ENCODE data around the gene HEATR5A.
"Not testable (repeated sequence)": the region's sequence is repeated elsewhere in the genome, so short reads cannot be mapped to it uniquely, and the experiment has no call there.

Gene HEATR5A

DNA sequence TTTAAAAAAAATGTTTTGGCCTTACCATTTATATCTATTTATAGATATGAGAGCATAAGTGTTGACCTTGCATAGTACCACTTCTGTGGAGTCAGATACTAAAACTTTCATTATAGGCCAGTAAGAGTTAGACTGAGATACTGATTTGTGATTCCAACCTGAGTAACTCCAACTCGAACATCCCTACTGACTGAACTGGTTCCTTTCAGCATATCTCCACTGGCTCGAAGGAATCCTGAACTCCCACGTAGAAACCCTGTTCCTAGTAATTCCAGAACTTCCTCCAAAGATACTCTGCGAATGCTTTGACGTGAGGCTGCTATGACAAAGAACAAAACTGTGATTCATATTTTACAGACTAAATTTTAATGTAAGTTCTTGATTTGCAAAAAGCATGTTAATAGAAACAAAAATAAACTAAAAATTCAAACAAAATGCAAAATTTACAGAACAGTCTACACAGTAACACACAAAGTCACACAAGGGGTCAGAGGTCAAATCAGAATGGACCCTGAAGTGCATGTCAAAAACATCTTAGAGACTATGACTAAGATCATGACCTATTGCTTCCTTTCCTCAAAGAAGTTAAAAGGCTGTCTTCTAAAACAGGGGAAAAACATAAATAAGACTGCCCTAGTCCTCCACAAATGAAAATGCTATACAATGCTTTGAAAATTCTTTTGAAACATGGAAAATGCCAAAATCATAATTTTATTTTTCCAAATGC is 31.5 kb downstream of the HEATR5A start:
- no peak for DNase-seq

DNA sequence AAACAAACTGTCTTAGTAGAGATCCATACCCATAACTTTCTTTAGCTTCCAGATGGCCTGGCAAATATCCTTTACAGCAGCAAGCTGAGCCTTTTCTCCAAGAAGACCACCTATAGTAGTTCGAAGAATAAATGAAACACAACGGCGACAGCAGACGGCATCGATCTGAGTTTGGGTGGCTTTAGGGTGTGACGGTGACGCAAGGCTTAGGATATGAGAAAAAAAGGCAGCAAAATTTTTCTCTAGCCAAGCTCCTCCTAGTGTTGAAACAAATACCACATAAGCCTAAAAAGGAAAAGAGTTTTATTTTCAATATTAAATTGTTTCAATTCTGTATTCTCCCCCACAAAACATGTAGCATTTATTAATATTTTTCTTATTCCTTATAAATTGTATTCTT is 33.3 kb downstream of the HEATR5A start:
- no peak for DNase-seq

DNA sequence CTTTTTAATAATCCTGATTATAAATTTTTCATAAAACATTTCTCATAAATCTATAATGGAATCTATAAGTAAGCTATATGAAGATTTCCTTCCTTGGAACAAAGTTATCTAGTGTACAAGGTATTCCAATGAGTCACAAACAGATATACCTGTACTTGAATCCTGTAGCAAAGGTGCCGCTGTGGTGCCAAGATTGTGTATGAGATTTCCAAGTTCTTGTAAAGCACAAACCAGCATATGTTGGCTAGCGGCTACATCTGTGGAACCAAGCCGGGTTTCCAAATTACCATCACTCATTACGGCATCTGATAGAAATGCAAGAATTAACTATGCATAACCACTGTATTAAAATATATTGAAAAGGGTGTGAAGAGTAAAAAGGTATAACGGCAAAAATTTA is 34.1 kb downstream of the HEATR5A start:
- no peak for DNase-seq

DNA sequence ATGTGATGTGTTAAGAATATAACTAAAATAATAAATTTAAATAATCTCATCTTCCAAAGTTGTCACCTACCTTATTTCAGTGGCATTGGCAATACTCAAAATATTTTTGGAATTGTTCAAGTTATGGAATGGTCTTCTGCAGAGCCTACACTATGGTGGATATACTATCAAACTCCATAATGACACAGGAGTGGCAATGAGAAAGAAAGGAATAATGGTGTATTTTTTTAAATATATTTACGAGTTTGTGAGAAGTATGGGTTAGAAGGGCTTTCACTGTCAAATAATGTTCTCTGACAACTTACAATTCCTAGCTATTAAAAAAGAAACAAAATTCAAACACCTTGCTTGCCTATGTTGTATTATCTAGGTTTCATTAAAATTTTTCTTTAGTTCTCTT is 38.1 kb downstream of the HEATR5A start:
- no peak for DNase-seq

DNA sequence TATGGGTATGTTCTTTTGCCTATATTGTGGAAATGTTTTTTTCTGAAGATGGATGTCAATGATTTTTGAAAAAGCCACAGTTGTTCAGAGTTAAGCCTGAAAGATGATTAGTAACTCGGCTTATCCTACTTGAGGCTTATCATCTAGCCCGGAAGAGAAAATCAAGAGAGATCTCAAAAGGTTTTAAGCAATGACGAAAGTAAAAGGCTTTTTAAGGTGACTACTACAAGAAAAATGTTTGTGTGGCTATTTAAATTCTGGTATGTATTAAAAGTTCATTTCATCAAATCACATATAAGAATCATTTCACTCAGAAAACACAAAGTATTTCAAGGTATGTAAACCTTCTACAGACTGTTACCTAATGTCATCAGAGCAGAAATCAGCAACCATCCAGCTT is 40.2 kb downstream of the HEATR5A start:
- no peak for DNase-seq

DNA sequence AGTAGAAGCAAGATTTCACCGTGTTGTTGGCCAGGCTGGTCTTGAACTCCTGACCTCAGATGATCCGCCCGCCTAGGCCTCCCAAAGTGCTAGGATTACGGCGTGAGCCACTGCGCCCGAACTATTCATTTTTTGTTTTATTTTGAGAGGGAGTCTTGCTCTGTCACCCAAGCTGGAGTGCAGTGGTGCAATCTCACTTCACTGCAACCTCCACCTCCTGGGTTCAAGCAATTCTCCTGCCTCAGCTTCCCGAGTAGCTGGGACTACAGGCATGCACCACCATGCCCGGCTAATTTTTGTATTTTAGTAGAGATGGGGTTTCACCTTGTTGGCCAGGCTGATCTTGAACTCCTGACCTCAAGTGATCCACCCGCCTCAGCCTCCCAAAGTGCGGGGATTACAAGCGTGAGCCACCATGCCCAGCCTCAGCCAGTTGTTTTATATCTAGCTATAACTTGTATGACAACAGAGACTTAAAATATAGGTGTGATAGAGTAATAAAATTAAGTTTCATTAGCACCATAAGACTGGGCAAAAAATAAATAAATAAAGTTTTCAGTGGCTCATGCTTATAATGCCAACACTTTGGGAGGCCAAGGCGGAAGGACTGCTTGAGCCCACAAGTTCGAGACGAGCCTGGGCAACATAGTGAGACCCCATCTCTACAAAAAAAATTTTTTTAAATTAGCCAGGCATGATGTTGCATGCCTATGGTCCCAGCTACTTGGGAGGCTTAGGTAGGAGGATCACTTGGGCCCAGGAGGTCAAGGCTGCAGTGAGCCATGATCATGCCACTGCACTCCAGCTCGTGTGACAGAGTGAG is 41.0 kb downstream of the HEATR5A start:
- not testable (repeated sequence) for DNase-seq

DNA sequence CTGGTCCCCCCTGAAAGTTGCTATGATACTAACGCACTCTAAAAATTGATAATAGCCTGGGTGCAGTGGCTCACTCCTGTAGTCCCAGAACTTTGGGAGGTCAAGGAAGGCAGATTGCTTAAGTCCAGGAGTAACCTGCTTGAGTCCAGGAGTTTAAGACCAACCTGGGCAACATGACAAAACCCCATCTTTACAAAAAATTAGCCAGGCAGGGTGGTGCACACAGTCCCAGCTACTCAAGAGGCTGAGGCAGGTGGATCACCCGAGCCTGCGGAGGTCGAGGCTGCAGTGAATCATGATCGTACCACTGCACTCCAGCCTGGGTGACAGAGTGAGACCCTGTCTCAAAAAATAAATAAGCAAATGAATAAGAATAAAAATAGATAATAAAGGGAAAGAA is 42.9 kb downstream of the HEATR5A start:
- DNase-seq, result no peak

DNA sequence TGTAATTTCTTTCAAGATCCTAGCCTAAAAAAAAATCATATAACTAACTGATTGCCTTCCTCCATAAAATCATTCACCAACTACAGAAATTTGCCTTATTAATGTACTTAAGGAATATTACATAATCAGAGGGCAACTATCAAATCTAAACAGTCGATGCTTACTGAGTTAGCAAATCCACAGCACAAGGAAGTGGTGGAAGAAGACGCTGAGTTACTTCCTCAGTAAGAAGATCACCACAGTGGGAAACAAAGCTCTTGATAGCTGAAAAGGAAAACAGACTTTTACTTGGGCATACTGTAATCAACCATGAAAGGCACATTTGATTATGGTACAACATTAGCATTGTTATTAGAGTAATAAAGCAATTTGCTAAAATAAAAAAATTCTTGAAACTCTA is 48.7 kb downstream of the HEATR5A start:
- no peak for DNase-seq

DNA sequence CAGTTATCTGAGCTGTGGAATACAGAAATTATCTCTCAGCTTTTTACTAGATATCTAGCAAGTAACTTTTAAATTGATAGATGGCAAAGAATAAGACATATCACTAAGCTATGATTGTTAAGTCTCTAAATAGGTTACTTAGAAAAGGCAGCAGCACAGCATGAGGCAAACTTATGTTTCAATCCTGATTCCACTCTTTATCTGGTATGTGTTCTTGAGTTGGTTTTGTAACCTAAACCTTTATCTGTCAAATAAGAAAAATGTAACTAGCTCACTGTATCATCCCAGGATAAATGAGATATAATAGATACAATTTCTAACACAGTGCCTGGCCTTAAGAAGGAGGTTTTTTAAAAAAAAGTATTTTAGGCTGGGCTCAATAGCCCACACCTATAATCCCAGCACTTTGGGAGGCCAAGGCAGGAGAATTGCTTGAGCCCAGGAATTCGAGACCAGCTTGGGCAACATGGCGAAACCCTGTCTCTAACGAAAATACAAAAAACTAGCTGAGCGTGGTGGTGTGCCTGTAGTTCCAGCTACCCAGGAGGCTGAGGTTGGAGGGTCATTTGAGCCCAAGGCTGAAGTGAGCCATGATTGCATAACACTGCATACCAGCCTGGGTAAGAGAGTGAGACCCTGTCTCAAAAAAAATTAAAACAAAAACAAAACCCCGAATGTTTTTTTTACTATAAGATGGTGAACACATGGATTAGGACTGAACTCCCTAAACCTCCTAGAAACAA is 56.8 kb downstream of the HEATR5A start:
- DNase-seq, result no peak

DNA sequence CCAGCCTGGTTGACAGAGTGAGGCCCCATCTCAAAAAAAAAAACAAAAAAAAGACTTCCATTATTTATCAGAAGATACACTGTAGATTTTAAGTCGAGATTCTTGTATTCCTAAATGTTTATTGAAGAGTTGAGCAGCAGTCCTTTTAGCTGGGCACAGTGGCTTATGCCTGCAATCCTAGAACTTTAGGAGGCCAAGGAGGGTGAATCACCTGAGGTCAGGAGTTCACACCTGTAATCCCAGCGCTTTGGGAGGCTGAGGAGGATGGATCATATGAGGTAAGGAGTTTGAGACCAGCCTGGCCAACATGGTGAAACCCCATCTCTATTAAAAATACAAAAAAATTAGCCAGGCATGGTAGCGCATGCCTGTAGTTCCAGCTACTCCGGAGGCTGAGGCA is 57.6 kb downstream of the HEATR5A start:
- DNase-seq, result no peak

DNA sequence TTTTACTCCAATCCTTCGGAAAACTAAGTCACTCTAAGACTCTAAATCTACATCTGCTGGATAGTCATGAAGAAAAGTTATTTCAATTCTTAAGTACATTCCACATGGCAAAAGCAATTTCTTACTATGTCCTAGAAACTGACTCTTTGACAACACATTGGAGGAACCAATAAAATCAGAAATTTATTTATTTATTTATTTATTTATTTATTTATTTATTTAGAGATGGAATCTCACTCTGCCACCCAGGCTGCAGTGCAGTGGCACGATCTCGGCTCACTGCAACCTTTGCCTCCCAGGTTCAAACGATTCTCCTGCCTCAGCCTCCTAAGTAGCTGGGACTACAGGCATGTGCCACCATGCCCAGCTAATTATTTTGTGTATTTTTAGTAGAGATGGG is 58.6 kb downstream of the HEATR5A start:
- DNase-seq, result not testable (repeated sequence)

DNA sequence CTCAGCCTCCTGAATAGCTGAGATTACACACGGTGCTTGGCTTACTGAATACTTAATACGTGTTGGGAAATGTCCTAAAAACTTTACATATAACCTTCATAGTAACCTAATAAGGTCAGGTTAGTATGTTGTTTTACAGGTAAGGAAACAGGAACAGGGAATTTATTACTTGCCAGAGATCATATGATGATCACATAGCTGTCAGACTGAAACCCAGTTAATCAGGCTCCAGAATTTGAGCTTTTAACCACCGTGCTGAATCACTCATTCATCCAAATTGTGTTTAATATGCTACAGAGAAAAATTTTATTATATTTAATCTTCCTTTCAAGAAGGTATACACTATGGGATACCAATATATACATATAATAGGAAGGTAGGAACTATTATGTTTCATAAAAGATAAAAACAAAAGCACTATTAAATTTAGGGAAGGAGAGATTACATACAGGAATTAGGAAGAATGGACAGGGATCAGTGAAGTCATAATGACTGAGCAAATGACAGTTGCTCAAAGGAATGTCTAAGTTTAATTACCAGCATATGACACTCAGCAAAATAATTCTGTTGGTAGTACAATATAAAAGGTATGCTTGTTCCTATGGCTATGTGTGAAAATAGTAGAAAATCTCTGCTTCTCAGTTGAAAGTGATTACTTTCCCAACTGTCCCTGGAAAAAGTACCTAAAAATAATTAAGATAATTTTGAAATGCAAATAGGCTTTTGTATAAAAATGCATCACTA is 59.3 kb downstream of the HEATR5A start:
- DNase-seq, result no peak

DNA sequence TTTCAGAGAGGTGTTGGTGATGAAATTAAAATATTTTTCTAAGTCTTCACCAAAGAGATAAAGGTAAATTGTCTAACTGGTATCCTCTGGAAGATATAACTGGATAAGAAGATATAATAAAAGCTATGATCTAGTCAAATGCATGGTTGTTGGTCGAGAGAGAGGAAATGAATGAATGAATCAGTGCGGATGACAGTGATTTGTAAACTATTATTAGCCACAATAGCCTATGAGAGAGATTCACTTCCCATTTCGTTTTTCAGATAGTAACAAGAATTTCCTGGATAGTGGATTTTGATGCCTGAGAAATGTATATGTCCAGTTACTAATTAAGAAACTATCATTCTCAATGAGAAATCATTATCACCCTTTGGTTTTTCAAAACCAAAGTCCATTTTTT is 63.1 kb downstream of the HEATR5A start:
- DNase-seq, result no peak

DNA sequence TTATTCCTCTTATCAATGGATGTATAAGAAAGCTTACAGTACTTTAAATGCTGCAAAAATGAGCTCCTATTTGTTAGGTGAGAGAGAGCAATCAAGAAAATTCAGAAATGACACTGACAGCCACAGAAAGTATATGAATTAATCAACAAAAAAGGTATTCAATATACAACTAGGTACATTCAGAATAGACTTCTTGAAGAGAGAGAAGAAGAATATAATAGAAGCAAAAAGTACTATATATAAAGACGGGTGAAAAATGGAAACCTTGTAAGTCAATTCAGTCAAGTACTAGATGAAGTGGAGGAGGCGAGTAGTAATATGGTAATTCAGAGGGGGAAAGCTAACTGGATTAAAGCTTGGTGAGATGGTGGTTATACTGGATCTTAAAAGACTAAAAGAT is 74.3 kb downstream of the HEATR5A start:
- no peak for DNase-seq

DNA sequence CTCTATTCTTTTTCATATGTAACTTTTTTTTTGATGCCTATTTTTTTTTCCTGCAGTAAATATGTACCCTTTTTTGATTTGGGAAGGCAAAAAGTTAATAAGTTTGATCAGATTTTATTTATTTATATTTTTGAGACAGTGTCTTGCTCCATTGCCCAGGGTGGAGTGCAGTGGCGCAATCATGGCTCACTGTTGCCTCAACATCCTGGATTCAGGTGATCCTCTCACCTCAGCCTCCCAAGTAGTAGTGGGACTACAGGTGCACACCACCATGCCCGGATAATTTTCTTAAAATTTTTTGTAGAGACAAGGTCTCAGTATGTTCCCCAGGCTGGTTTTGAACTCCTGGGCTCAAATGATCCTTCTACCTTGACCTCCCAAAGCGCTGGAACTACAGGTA is 79.1 kb downstream of the HEATR5A start:
- no peak for DNase-seq

DNA sequence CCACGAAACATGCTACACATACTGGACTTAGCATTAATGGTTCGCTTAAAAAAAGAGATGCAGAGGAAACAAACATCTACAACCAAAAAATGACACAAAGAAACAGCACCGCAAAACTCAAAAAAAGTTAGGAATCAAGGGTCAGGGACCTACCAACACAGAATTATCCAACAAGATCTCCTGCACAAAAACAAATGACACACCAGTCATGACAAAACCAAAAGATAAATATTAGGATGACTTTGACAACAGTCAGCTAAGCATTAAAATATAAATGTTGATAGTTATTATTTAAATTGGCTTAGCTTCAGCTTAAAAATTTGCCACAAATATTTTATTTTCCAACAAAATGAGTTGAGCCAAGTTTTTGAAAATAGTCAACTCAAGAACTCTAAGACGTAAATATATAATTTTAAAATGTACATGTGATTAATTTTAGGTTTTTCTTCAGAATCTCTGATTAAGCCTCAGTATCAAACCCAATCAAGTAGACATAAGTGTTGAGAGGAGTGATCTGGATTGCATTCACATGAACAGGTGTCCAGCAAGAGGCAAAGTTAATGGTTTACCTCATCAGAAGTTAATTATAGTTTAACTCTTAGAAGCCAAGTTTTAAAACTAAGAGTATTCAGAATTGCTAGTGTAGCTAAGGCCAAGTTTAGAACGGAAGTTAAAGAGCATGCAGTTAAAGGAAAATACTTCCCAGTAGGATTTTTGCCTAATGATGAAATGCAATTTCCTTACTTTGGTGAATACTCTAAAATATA is 79.9 kb downstream of the HEATR5A start:
- no peak for DNase-seq

DNA sequence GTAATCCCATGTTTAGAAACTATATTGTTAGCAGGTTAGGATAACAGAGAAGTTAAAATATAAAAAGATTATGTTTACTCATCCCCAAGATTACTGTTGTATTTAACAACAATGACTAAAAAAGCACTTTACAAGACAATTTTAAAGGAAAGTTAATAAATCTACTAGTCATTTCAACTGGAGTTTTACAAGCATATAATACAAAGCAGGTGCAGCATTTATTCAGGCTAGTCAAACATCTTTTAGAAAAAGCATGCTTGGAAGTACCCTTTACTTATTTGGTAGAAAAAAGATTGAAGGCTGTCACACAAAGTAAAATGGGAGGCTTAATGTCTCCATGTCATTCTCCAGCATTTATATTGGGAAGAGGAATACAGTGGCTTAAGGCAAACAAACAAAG is 80.6 kb downstream of the HEATR5A start:
- no peak for DNase-seq

DNA sequence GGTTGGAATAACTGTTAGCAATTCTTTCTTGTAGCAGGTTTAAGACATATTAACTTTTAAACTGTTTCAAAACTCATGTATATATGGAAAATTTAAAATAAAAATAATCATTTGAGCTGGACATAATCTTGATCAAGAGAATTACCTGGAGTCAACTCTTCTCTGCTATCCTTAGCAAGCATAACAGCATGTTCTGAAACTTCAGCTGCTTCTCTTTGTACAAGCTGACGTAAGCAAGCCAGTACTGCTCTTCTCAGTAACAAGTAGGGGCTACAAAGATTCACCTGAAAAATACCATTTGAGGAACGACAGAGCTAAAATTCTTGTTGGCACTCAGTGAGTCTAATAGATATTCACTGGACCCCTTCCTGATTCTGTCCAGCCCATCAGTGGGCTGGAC is 83.0 kb downstream of the HEATR5A start:
- DNase-seq, result no peak

DNA sequence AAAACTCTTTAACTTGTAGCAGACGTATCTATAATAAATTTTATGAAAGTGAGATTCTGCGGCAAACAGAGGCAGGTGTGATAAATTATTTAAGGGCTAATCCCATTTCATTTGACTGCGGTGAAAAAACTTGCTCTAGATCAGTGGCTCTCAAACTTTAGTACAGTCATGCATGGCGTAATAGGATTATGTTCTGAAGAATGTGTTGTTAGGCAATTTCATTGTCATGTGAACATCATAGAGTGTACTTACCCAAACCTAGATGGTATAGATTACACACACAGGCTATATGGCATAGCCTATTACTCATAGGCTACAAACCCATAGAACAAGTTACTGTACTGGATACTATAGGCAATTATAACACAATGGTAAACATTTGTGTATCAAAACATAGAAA is 83.7 kb downstream of the HEATR5A start:
- no peak for DNase-seq

DNA sequence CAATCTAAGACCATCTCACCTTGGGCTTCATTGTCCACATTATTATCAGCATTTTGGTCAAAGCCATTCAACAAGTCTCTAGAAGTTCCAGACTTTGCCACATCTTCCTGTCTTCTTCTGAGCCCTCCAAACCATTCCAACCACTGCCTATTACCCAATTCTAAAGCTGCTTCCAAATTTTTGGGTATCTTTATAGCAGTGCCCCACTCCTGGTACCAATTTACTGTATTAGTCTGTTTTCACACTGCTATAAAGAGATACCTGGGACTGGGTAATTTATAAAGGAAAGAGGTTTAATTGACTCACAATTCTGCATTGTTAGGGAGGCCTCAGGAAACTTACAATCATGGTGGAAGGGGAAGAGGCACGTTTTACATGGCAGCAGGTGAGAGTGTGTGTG is 89.0 kb downstream of the HEATR5A start:
- DNase-seq, result not testable (repeated sequence)

DNA sequence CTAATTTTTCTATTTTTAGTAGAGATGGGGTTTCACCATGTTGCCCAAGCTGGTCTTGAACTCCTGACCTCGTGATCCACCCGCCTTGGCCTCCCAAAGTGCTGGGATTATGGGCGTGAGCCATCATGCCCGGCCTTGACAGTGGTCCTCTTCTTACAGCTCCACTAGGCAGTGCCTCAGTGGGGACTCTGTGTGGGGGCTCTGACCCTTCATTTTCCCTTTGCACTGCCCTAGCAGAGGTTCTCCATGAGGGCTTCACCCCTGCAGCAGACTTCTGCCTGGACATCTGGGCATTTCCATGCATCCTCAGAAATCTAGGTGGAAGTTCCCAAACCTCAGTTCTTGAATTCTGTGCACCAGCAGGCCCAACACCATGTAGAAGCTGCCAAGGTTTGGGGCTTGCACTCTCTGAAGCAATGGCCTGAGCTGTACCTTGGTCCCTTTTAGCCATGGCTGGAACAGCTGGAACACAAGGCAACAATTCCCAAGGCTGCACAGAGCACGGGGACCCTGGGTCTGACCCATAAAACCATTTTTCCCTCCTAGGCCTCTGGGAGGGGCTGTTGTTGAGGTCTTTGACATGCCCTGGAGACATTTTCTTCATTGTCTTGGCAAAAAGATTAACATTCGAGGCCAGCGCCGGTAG is 90.4 kb downstream of the HEATR5A start:
- not testable (repeated sequence) for DNase-seq

DNA sequence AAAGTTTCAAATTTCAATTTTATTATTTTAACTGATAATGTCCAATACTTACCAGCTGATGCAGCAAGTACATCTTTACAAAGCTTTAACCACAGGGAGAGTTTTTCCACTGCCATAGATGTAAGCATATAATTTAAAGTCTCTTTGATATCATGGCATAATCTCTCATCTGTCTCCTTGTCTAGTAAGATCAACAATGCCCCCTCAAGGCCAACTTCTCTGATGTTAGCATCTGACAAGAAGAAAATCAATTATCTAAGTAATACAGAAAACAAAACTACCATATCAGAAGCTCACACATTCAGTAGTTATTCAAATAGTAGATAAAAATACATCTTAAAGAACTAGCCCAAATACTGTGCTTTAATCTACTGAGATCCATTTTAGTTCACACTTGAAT is 94.2 kb downstream of the HEATR5A start:
- DNase-seq, result peak in 1 of 2 donors; percentile 25
